HAP-1 (cell line): ENCODE data around the gene PATL1.

Experiments
- DNase-seq, 2 experiments: peaks; one replicate each; pipeline ENCODE4 v3.0.0-alpha.2; 2016 to 2020; ENCODE audit warnings: low spot score in 2 of 2
- H3K27me3 ChIP-seq: fragments of 250-450 bp; sonication (Bioruptor Pico); 2 replicates; pipeline ENCODE4 v1.5.1; 2020; ENCODE audit warnings: low read depth, mild to moderate bottlenecking, moderate library complexity
- H3K36me3 ChIP-seq: fragments of 250-450 bp; sonication (Bioruptor Pico); replicated peaks from 2 replicates; pipeline ENCODE4 v1.5.1; 2020; ENCODE audit warnings: mild to moderate bottlenecking
- H3K4me1 ChIP-seq: fragments of 250-450 bp; sonication (Bioruptor Pico); 2 replicates; pipeline ENCODE4 v1.5.1; 2020; ENCODE audit warnings: mild to moderate bottlenecking
- H3K4me3 ChIP-seq: fragments of 250-450 bp; sonication (Bioruptor Pico); 2 replicates; pipeline ENCODE4 v1.5.1; 2020; ENCODE audit warnings: mild to moderate bottlenecking, moderate library complexity
- H3K9me3 ChIP-seq: fragments of 250-450 bp; sonication (Bioruptor Pico); 2 replicates; pipeline ENCODE4 v1.5.1; 2020; ENCODE audit warnings: mild to moderate bottlenecking, moderate library complexity
- in situ Hi-C: fragments of 300-500 bp; cut with MboI; formaldehyde crosslinking; loops from 3 replicates; pipeline ENCODE4 v1.14.3; 2020; ENCODE audit warnings: low sequenced_read_pairs, inconsistent platforms, mixed read lengths

The PATL1 gene

GRCh38 chr11:59615637-59616395 lies 53.0 kb downstream of the PATL1 start, which contains the start of gene OSBP:
TSS of gene OSBP (minus strand) at chr11:59615774. CDS start at chr11:59615664, 110 bp downstream.
- H3K4me3 ChIP-seq, result peak within 1 kb of the TSS; percentile 71
- H3K4me1 ChIP-seq, result peaks cover 14% of the 10 kb centered on the region
- in situ Hi-C loops, result no loop called here
- H3K9me3 ChIP-seq, result no peaks in the 10 kb centered on the region
- H3K27me3 ChIP-seq, result no peaks in the 10 kb centered on the region
- DNase-seq, result peak; percentile 98 to 99
- H3K36me3 ChIP-seq, result peaks cover 5% of the 10 kb centered on the region; the same call in 1 of the 2 replicates

GRCh38 chr11:59615120-59615636 lies 53.7 kb downstream of the PATL1 start:
- peak in 1 of 2 experiments; percentile 38 for DNase-seq
- Histone ChIP-seq H3K9me3 (no peaks in the 10 kb centered on the region), H3K4me3 (peak overlapping the region; percentile 71), H3K4me1 (peaks cover 14% of the 10 kb centered on the region), H3K27me3 (no peaks in the 10 kb centered on the region), H3K36me3 (peaks cover 8% of the 10 kb centered on the region)
- in situ Hi-C loops, result no loop called here

GRCh38 chr11:59614277-59615119 lies 54.3 kb downstream of the PATL1 start:
- Histone ChIP-seq H3K4me3 (peak overlapping the region; percentile 71), H3K9me3 (no peaks in the 10 kb centered on the region), H3K27me3 (no peaks in the 10 kb centered on the region), H3K4me1 (peaks cover 14% of the 10 kb centered on the region), H3K36me3 (peaks cover 15% of the 10 kb centered on the region)
- in situ Hi-C loops, result no loop called here
- DNase-seq, result no peak

- in situ Hi-C loops, result no loop called here
- Histone ChIP-seq H3K9me3 (no peaks in the 10 kb centered on the region), H3K4me3 (no peak overlapping the region), H3K36me3 (peaks cover 41% of the 10 kb centered on the region), H3K4me1 (peaks cover 14% of the 10 kb centered on the region), H3K27me3 (no peaks in the 10 kb centered on the region)
- no peak for DNase-seq
These were observed 57.0 kb downstream of the PATL1 start for GRCh38 chr11:59611570-59612565.

- DNase-seq, result no peak
- Histone ChIP-seq H3K36me3 (peaks cover 57% of the 10 kb centered on the region), H3K4me3 (no peak overlapping the region), H3K4me1 (peaks cover 10% of the 10 kb centered on the region), H3K27me3 (no peaks in the 10 kb centered on the region), H3K9me3 (no peaks in the 10 kb centered on the region)
- in situ Hi-C loops, result no loop called here
These were observed 58.5 kb downstream of the PATL1 start for GRCh38 chr11:59610289-59610688.

- no peak overlapping the region for H3K4me3 ChIP-seq
- no peaks in the 10 kb centered on the region for H3K27me3 ChIP-seq
- H3K4me1 ChIP-seq, result no peaks in the 10 kb centered on the region; the same call in 1 of the 2 replicates
- in situ Hi-C loops, result no loop called here
- H3K9me3 ChIP-seq, result no peaks in the 10 kb centered on the region
- DNase-seq, result no peak
- peaks cover 65% of the 10 kb centered on the region for H3K36me3 ChIP-seq
These were observed 61.0 kb downstream of the PATL1 start for GRCh38 chr11:59607703-59608454.

GRCh38 chr11:59602432-59602831 lies 66.4 kb downstream of the PATL1 start:
- peaks cover 78% of the 10 kb centered on the region for H3K36me3 ChIP-seq
- no peaks in the 10 kb centered on the region for H3K4me1 ChIP-seq
- H3K27me3 ChIP-seq, result no peaks in the 10 kb centered on the region
- H3K9me3 ChIP-seq, result no peaks in the 10 kb centered on the region
- DNase-seq, result no peak
- in situ Hi-C loops, result no loop called here
- H3K4me3 ChIP-seq, result no peak overlapping the region

- Histone ChIP-seq H3K9me3 (no peaks in the 10 kb centered on the region), H3K36me3 (peaks cover 76% of the 10 kb centered on the region), H3K4me1 (no peaks in the 10 kb centered on the region), H3K27me3 (no peaks in the 10 kb centered on the region), H3K4me3 (no peak overlapping the region)
- in situ Hi-C loops, result no loop called here
- no peak for DNase-seq
These were observed 67.0 kb downstream of the PATL1 start for GRCh38 chr11:59601788-59602187.

GRCh38 chr11:59600636-59601035 lies 68.2 kb downstream of the PATL1 start:
- in situ Hi-C loops, result no loop called here
- Histone ChIP-seq H3K4me3 (no peak overlapping the region), H3K27me3 (no peaks in the 10 kb centered on the region), H3K4me1 (no peaks in the 10 kb centered on the region), H3K9me3 (no peaks in the 10 kb centered on the region), H3K36me3 (peaks cover 72% of the 10 kb centered on the region)
- DNase-seq, result no peak

- H3K9me3 ChIP-seq, result no peaks in the 10 kb centered on the region
- H3K27me3 ChIP-seq, result no peaks in the 10 kb centered on the region
- H3K4me1 ChIP-seq, result no peaks in the 10 kb centered on the region
- in situ Hi-C loops, result no loop called here
- no peak overlapping the region for H3K4me3 ChIP-seq
- H3K36me3 ChIP-seq, result peaks cover 70% of the 10 kb centered on the region
- no peak for DNase-seq
These were observed 68.6 kb downstream of the PATL1 start for GRCh38 chr11:59600234-59600633.

GRCh38 chr11:59598961-59599360 lies 69.9 kb downstream of the PATL1 start:
- in situ Hi-C loops, result no loop called here

More at GRCh38 chr11:59598961-59599360, 69.9 kb downstream of the PATL1 start:
- no peak for DNase-seq
- Histone ChIP-seq H3K27me3 (no peaks in the 10 kb centered on the region), H3K9me3 (no peaks in the 10 kb centered on the region), H3K4me3 (no peak overlapping the region), H3K36me3 (peaks cover 72% of the 10 kb centered on the region), H3K4me1 (no peaks in the 10 kb centered on the region)
